Activated naive CD4-positive, alpha-beta T cell treated with anti-CD3 and anti-CD28 coated beads, Interleukin-2, amount 50 U/mL, for 16 hours (primary cell): ENCODE results near the gene NUP37.
"Not testable (repeated sequence)": the region's sequence is repeated elsewhere in the genome, so short reads cannot be mapped to it uniquely, and the experiment has no call there.

ENCODE experiments used
- DNase-seq: peaks from one replicate; pipeline ENCODE4 v3.0.0-alpha.2; 2020

Gene NUP37

GRCh38 chr12:102089228-102089835, 30.6 kb downstream of the NUP37 start:
- DNase-seq = not testable (repeated sequence)

GRCh38 chr12:102080842-102081241, 39.1 kb downstream of the NUP37 start:
- no peak for DNase-seq

- not testable (repeated sequence) for DNase-seq
These were observed 47.8 kb downstream of the NUP37 start for GRCh38 chr12:102072092-102072491.

GRCh38 chr12:102069707-102070106, 50.2 kb downstream of the NUP37 start:
- DNase-seq = no peak

- DNase-seq = no peak
These were observed 52.2 kb downstream of the NUP37 start for GRCh38 chr12:102067574-102068258.

GRCh38 chr12:102064476-102064875, 55.4 kb downstream of the NUP37 start:
- no peak for DNase-seq

GRCh38 chr12:102063069-102063468, 56.8 kb downstream of the NUP37 start:
- DNase-seq = no peak

- DNase-seq = no peak
These were observed 57.5 kb downstream of the NUP37 start for GRCh38 chr12:102062419-102062806.

GRCh38 chr12:102061560-102062418, 58.1 kb downstream of the NUP37 start, which contains the start of gene WASHC3:
Gene WASHC3, minus strand, starts transcription at chr12:102061991. Its CDS starts 29 bp downstream, at chr12:102061962.
- DNase-seq = peak; percentile 96

GRCh38 chr12:102061096-102061559, 58.8 kb downstream of the NUP37 start:
- DNase-seq = no peak

- no peak for DNase-seq
These were observed 60.6 kb downstream of the NUP37 start for GRCh38 chr12:102059343-102059742.

- no peak for DNase-seq
These were observed 65.6 kb downstream of the NUP37 start for GRCh38 chr12:102054345-102054744.

GRCh38 chr12:102053062-102053349, 66.9 kb downstream of the NUP37 start:
- no peak for DNase-seq

GRCh38 chr12:102052192-102053061, 67.5 kb downstream of the NUP37 start:
- DNase-seq = no peak

- no peak for DNase-seq
These were observed 68.4 kb downstream of the NUP37 start for GRCh38 chr12:102051431-102051965.

GRCh38 chr12:102050660-102051430, 69.1 kb downstream of the NUP37 start:
- no peak for DNase-seq

GRCh38 chr12:102043928-102044327, 76.0 kb downstream of the NUP37 start:
- DNase-seq = no peak

- no peak for DNase-seq
These were observed 85.7 kb downstream of the NUP37 start for GRCh38 chr12:102033991-102034745.

GRCh38 chr12:102031852-102032251, 88.1 kb downstream of the NUP37 start:
- no peak for DNase-seq

- no peak for DNase-seq
These were observed 90.8 kb downstream of the NUP37 start for GRCh38 chr12:102029141-102029540.

GRCh38 chr12:102026728-102027127, 93.2 kb downstream of the NUP37 start:
- DNase-seq = no peak
